ENCODE measurements around the gene XRCC6.

GRCh38 chr22:41683616-41684015, 62.5 kb downstream of the XRCC6 start:
- no peak for TF ChIP-seq CTCF (IDR thresholded peaks at IDR 0.05)
- TF ChIP-seq EZH2 (IDR thresholded peaks at IDR 0.05), result no peak
- TF ChIP-seq EZH2phosphoT487 (IDR thresholded peaks at IDR 0.05), result no peak
